ENCODE results near the gene PRKAR1A. TPM values are rescaled to one million over a fixed set of nuclear protein-coding genes. Genes with fewer than 3 reads are reported as not detected.

Gene PRKAR1A
- total and polyA plus RNA-seq, 4 donors, result 55.6 to 118 (median 104) TPM

DNA sequence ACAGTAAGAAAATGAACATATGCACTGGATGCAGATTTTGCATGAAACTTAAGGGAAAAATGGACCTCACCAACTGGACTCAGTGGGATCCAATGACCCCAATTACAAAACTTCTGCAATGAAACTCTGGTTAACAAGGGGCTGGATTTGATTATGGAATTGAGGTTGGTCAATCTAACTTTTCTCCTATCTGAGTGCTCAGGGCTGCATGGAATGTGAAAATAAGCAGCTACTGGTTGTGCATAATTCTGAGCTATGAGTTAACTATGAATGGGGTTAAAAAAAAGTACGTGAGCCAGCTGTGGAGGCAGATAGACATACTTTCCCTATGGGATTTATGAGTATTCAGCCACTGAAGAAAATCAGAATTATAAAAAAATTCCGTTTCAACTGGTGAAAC is 79.8 kb downstream of the PRKAR1A start:
- WGBS, result 89% methylated on average over 2 of the region's 2 CpGs
- H3K36me3 ChIP-seq (ENCODE audit: control insufficient read depth in 4 of 4, insufficient read depth in 3 of 4, low read depth in 1 of 4, low read length in 3 of 4), result peaks cover 0 to 8% (median 4%) of the 10 kb centered on the region in 4 donors
- H3K9ac ChIP-seq (ENCODE audit: low read depth in 1 of 2, low read length in 2 of 2), result no peak overlapping the region
- no peaks in the 10 kb centered on the region for H3K9me3 ChIP-seq (ENCODE audit: control insufficient read depth in 4 of 4, low read length in 3 of 4)
- TF ChIP-seq EGR1 (IDR thresholded peaks at IDR 0.05; ENCODE audit: low read depth in 2 of 2), result no peak
- TF ChIP-seq TAF1 (conservative IDR thresholded peaks at IDR 0.05), result no peak
- TF ChIP-seq CTCF (IDR thresholded peaks at IDR 0.05; ENCODE audit: low read depth, low read length, missing input control), result no peak
- no peak for TF ChIP-seq SP1 (IDR thresholded peaks at IDR 0.05)
- no peak for TF ChIP-seq MAX (IDR thresholded peaks at IDR 0.05)
- TF ChIP-seq FOXA1 (IDR thresholded peaks at IDR 0.05), result no peak
- no peak for TF ChIP-seq JUND (IDR thresholded peaks at IDR 0.05)
- TF ChIP-seq HNF4G (IDR thresholded peaks at IDR 0.05), result no peak
- TF ChIP-seq, protein P1, sequence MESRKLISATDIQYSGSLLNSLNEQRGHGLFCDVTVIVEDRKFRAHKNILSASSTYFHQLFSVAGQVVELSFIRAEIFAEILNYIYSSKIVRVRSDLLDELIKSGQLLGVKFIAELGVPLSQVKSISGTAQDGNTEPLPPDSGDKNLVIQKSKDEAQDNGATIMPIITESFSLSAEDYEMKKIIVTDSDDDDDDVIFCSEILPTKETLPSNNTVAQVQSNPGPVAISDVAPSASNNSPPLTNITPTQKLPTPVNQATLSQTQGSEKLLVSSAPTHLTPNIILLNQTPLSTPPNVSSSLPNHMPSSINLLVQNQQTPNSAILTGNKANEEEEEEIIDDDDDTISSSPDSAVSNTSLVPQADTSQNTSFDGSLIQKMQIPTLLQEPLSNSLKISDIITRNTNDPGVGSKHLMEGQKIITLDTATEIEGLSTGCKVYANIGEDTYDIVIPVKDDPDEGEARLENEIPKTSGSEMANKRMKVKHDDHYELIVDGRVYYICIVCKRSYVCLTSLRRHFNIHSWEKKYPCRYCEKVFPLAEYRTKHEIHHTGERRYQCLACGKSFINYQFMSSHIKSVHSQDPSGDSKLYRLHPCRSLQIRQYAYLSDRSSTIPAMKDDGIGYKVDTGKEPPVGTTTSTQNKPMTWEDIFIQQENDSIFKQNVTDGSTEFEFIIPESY (IDR thresholded peaks at IDR 0.05), result no peak
- TF ChIP-seq NR2F2 (IDR thresholded peaks at IDR 0.05), result no peak
- no peak for TF ChIP-seq ATF3 (IDR thresholded peaks at IDR 0.05)
- TF ChIP-seq, protein P2, sequence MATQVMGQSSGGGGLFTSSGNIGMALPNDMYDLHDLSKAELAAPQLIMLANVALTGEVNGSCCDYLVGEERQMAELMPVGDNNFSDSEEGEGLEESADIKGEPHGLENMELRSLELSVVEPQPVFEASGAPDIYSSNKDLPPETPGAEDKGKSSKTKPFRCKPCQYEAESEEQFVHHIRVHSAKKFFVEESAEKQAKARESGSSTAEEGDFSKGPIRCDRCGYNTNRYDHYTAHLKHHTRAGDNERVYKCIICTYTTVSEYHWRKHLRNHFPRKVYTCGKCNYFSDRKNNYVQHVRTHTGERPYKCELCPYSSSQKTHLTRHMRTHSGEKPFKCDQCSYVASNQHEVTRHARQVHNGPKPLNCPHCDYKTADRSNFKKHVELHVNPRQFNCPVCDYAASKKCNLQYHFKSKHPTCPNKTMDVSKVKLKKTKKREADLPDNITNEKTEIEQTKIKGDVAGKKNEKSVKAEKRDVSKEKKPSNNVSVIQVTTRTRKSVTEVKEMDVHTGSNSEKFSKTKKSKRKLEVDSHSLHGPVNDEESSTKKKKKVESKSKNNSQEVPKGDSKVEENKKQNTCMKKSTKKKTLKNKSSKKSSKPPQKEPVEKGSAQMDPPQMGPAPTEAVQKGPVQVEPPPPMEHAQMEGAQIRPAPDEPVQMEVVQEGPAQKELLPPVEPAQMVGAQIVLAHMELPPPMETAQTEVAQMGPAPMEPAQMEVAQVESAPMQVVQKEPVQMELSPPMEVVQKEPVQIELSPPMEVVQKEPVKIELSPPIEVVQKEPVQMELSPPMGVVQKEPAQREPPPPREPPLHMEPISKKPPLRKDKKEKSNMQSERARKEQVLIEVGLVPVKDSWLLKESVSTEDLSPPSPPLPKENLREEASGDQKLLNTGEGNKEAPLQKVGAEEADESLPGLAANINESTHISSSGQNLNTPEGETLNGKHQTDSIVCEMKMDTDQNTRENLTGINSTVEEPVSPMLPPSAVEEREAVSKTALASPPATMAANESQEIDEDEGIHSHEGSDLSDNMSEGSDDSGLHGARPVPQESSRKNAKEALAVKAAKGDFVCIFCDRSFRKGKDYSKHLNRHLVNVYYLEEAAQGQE (IDR thresholded peaks at IDR 0.05), result no peak
- no peak for TF ChIP-seq FOXA2 (IDR thresholded peaks at IDR 0.05)
- TF ChIP-seq RAD21 (IDR thresholded peaks at IDR 0.05), result no peak
- no peak for DNase-seq (ENCODE audit: low spot score)
- no peaks in the 10 kb centered on the region for H3K27me3 ChIP-seq (ENCODE audit: control insufficient read depth in 4 of 4, insufficient read depth in 4 of 4, low read length in 3 of 4)
- no peak overlapping the region for H3K4me3 ChIP-seq (ENCODE audit: low read depth in 1 of 3, low read length in 3 of 3)
- H3K27ac ChIP-seq (ENCODE audit: low read depth in 1 of 2, low read length in 2 of 2), result no peak overlapping the region
- peaks cover 12 to 60% (median 49%) of the 10 kb centered on the region in 4 donors for H3K4me1 ChIP-seq (ENCODE audit: control insufficient read depth in 4 of 4, insufficient read depth in 4 of 4, low read length in 3 of 4)
